Stimulated activated CD4-positive, alpha-beta T cell treated with anti-CD3 and anti-CD28 coated beads, Interleukin-15, amount 100 ng/mL, for 24 hours (primary cell): ENCODE data around the gene ACTR3.
"Not testable (repeated sequence)": the region's sequence is repeated elsewhere in the genome, so short reads cannot be mapped to it uniquely, and the experiment has no call there.

Experiments used
- DNase-seq: peaks from one replicate; pipeline ENCODE4 v3.0.0-alpha.2; 2020

ACTR3 gene

DNA sequence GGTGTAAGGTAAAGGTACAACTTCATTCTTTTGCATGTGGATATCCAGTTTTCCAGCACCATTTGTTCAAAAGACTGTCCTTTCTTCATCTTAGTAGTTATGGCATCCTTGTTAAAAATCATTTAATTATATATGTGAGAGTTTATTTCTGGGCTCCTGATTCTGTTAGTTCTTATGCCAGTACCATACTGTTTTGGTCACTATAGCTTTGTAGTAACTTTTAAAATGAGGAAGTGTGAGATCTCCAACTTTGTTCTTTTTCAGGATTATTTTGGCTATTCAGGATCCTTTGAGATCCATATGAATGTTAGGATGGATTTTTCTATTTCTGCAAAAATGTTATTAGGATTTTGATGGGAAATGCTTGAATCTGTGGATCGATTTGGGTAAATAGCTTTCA, 16.8 kb downstream of the ACTR3 start:
- DNase-seq: no peak

DNA sequence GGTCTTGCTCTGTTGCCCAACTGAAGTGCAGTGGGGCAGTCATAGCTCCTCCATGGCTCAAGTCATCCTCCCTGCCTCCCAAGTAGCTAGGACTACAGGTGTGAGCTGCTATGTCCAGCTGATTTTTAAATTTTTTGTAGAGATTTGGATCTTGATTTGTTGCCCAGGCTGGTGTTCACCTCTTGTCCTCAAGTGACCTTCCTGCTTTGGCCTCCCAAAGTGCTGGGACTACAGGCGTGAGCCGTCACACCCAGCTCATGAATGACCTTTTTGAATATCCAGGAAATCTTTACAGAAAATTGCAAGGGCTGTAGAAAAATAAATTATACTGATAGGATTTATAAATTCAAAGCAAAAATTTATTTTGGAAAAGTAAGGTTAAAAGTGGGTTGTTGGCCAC, 17.4 kb downstream of the ACTR3 start:
- no peak for DNase-seq

- DNase-seq: peak; percentile 75
These were observed 20.3 kb downstream of the ACTR3 start for GRCh38 chr2:113910110-113910717.

- DNase-seq: no peak
These were observed 21.2 kb downstream of the ACTR3 start for GRCh38 chr2:113910967-113911678.

- DNase-seq: no peak
These were observed 25.4 kb downstream of the ACTR3 start for GRCh38 chr2:113915082-113915819.

DNA sequence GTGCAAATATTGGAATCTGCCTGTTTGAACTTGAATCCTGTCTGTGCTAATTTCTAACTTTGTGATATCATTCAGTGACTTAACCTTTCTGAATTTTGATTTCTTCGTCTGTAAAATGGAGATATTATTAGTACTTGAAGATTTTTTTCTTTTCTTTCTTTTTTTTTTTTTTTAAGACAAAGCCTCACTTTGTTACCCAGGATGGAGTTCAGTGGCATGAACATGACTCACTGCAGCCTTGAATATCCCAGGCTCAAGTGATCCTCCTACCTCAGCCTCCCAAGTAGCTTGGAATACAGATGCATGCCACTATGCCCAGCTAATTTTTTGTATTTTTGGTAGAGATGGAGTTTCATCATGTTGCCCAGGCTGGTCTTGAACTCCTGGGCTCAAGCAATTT, 28.3 kb downstream of the ACTR3 start:
- DNase-seq: no peak

- no peak for DNase-seq
These were observed 31.1 kb downstream of the ACTR3 start for GRCh38 chr2:113920996-113921395.

GRCh38 chr2:113922335-113922734, 32.4 kb downstream of the ACTR3 start:
- DNase-seq: no peak

DNA sequence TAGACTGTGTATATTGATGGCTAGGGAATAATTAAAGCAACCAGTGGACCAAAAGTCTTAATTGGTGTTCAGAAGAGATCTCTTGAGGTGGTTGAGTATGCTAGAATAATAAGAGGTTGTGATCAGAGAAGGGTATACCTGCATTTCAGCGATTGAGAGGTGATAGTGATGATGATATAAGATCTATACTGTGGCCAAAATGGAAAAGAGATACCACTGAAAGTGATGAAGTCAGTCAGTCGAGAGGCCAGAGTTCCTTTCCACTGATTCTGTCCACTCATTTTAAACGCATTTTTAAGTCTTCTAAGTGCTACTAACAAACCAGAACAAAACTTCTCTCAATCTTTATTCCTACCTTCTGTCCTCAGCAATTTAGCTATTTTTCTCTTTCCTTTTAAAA, 32.9 kb downstream of the ACTR3 start:
- DNase-seq: no peak

GRCh38 chr2:113925884-113926283, 36.0 kb downstream of the ACTR3 start:
- DNase-seq: no peak

DNA sequence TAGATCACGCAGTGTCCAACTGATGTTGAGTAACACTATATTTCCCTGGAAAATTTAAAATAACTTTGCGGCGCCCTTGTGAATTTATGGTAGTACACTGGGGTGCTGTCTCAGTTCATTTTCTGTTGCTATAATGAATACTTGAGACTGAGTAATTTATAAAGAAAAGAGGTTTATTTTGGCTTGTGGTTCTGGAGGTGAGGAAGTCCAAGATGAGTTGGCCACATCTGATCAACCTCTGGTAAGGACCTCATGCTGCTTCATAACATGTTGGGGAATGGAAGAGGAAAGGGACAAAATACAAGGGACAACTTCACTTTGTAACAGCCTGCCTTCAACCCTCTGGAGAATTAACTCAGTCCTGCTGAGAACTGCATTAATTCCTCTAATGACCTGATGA, 36.4 kb downstream of the ACTR3 start:
- no peak for DNase-seq

- DNase-seq: no peak
These were observed 40.6 kb downstream of the ACTR3 start for GRCh38 chr2:113930448-113930847.

DNA sequence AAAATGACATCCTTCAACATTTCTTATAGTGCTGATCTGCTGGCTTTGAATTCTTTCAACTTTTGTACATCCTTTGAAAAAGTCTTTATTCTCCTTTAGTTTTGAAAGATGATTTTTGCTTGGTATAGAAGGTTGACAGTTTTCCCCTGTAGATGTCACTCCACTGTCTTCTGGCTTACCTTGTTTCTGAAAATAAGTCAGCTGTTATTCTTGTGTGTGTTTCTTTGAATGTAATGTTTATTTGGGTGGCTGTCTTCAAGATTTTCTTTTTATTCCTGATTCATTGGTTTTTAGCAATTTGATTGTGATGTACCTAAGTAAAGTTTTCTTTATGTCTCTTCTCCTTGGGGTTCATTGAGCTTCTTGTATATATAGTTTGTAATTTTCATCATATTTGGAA, 47.6 kb downstream of the ACTR3 start:
- DNase-seq: no peak

DNA sequence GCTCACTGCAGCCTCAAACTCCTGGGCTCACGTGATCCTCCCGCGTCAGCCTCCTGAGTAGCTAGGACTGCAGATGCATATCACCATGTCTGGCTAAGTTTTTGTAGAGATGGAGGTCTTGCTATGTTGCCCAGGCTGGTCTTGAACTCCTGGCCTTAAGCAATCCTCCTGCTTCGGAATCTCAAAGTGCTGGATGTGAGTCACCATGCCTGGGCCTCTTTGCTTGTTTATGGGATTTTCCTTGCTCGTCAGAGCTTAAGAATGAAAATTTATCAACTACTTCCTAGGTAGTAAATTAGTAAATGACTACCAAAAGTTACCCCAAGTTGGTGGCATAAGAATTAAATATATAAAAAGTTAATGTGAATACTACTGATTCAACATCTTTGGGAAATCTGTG, 51.0 kb downstream of the ACTR3 start:
- no peak for DNase-seq

DNA sequence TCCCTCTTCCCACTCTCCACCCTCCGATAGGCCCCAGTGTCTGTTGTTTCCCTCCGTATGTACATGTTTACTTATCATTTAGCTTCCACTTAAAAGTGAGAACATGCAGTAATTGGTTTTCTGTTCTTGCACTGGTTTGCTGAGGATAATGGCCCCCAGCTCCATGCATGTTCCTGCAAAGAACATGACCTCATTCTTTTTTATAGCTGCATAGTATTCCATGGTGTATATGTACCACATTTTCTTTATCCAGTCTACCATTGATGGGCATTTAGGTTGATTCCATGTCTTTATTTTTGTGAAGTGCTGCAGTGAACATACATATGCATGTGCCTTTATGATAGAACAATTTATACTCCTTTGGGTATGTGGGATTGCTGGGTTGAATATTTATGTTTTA, 55.9 kb downstream of the ACTR3 start:
- DNase-seq: not testable (repeated sequence)

- DNase-seq: not testable (repeated sequence)
These were observed 61.0 kb downstream of the ACTR3 start for GRCh38 chr2:113950906-113951305.

DNA sequence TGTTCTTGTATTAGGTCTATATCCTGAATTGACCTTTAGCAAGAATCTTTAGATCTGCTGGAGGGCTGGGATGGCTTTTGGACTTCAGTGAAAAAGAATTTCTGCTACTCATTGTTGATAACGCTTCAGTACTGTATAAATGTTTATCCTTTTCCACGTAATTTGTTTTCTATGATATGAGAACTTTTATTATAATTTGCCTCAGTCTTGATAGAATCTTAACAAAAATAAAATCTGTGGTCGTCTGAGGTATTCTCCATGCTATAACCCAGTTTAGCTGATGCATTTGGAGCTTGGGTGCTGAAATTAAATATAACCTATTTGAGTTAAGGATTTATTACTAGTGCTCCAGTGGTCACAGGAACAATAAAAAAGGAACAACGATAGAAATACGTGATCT, 71.1 kb downstream of the ACTR3 start:
- no peak for DNase-seq

GRCh38 chr2:113962692-113963480, 73.0 kb downstream of the ACTR3 start:
- no peak for DNase-seq

GRCh38 chr2:113963965-113964364, 74.1 kb downstream of the ACTR3 start:
- DNase-seq: no peak

DNA sequence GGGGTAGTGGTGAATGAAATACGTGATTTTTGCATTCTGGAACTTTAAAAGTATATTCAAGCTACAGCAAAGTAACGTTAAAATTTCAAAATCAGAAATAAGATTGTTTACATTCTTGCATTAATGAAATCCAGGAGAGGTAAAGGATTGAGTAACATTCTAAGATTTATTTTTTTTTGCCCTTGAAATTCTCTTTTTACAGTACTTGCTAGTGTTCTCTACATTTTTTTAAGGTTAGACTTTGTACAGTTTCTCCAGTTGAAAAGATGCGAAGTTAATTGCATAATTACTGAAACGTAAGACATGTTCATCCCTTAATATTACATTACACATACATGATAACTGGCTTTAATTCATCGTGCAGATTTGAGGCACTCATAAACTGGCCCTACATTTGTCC, 74.5 kb downstream of the ACTR3 start:
- DNase-seq: no peak

GRCh38 chr2:113965228-113965627, 75.3 kb downstream of the ACTR3 start:
- DNase-seq: no peak

- DNase-seq: peak; percentile 26
These were observed 75.8 kb downstream of the ACTR3 start for GRCh38 chr2:113965644-113966043.

- no peak for DNase-seq
These were observed 76.3 kb downstream of the ACTR3 start for GRCh38 chr2:113966171-113966570.
